Pons (tissue), 1 donor: ENCODE results near the gene PIGR.

Experiments
- DNase-seq: peaks from one replicate; pipeline ENCODE4 v3.0.0-alpha.2; 2016; ENCODE audit warnings: low spot score

The PIGR gene

GRCh38 chr1:206960676-206961386, 14.6 kb upstream of the PIGR start:
- no peak for DNase-seq

GRCh38 chr1:206958144-206958543, 11.9 kb upstream of the PIGR start:
- no peak for DNase-seq

GRCh38 chr1:206957639-206958038, 11.4 kb upstream of the PIGR start:
- no peak for DNase-seq

- DNase-seq: no peak
Measured at GRCh38 chr1:206955476-206956451, 9.5 kb upstream of the PIGR start.

GRCh38 chr1:206954459-206955342, 8.4 kb upstream of the PIGR start:
- no peak for DNase-seq

GRCh38 chr1:206953626-206954025, 7.4 kb upstream of the PIGR start:
- no peak for DNase-seq

DNA sequence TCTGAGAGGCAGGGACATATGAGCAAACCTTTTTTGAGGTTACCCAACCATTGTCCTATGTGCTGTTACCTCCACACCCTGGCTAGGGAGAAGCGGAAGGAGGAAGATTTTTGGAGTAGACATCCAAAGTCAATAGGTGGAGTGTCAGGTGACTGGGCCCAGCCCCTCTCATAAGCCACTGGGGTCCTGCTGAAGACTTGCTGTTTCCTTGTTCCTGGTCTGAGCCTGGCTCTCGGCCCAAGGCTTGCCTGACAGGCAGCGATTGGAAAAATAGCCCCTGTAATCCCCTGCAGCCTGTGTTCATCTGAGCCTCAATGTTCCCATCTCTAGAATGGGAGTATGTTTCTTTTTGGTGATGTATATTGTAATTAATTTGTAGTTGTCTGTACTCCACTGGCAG, 6.9 kb upstream of the PIGR start:
- no peak for DNase-seq

GRCh38 chr1:206952171-206952570, 5.9 kb upstream of the PIGR start:
- DNase-seq: no peak

DNA sequence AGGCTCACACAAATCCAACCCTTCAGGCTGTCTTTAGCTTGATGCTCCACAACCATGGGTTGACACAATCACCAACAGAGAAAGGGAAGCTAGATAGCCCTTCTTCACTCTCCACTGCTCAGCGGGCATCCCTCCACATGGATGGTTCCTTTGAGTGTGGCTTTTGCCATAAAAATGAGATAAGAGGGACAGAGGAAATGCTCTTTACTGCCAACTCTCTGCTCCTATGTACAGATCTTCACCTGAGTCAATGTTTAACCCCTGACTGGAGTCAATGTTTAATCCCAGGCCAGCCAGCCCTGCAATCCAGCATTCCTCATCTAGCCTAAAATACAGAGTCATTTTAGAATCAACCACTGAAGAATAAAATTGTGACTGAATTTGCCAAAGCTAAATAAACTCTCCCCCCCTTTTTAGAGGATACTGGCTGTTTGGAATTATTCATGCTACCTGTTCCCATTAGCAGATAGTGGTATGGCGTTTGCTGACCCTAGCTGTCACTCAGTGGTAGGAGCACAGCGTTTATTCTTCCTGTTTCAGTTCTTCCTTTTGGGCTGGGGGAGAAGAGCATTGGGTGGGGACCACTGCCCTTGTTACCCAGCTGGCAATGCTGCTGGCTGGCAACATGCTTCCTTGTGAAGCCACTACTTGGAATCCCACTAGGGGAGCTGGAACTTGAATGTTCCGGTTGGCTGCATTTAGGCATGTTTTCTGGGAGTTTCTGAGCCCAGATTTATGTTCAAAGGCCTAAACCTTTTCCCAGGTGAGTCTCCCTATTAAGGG, 5.2 kb upstream of the PIGR start:
- DNase-seq: no peak

- no peak for DNase-seq
Measured at GRCh38 chr1:206949641-206950040, 3.4 kb upstream of the PIGR start.

DNA sequence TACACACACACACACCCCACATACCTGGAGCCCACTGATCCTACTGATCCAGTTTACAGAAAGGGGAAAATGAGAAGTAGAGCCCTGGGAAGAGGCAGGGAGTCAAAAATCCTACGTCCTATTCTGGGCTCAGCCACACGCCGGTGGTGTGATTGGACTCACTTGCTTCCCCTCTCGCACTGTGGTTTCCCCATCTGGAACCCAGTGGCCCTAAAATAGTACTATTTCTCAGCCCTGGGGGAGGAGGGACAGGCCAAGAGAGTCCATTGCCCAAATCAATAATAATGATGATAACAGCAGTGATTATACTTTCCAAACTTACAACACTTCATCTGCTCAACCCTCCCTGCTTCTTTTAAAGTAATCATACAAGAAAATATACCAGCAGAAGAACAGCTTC, 2.9 kb upstream of the PIGR start:
- DNase-seq: peak; percentile 70

DNA sequence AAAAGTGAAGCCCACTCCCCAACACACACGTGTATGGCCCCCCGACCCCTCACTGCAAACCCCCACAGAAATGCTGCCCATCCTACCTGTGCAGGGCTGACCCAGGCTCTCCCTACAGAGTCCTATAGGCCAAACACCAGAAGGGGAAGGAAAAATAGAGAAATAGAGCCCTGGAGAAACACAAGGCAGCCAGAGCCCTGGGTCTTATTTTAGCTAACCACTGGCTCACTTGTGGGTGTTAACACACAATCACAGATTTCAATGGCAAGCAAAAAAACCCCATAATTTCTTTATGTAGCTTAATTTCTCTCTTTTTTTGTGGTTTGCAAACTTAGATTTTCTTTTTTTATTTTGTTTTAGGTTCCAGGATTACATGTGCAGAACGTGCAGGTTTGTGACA, 989 bp upstream of the PIGR start:
- peak; percentile 46 for DNase-seq

GRCh38 chr1:206945779-206946178, 487 bp downstream of the PIGR start:
- no peak for DNase-seq

DNA sequence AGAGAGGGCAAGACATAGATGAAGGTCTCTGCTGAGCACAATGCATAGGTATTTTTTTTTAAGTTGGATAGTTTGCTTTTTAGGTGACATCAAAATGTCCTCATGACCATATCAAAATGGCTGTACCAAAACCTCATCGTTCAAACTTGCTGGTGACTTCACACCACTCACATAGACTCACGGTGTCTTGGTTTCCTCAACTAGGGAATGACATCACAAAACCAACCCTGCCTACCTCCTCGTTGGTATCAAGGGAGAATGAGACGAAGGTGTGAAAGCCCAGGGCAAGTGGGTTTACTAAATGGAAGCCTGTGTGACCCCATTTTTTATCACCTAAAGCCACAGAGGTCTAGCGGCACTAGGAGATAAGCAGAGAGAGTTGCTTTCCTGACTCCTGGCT, 1.6 kb downstream of the PIGR start:
- no peak for DNase-seq

GRCh38 chr1:206941766-206942418, 4.4 kb downstream of the PIGR start:
- DNase-seq: no peak

DNA sequence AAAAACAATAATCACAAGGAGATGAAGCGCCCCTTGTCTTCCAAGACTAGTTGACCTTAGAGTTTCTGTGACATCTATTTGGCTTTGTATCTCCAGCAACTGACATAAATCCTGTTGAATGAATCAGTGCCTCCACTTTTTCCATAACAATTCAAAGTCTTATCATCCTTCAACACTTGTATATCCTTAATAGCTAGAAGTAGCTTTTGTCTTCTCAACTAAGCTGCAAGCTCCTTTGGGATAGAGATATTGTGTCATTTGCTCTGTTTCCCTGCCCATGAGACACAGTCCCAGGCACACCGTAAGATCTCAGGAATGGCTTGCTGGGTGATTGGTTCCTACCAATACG, 5.7 kb downstream of the PIGR start:
- no peak for DNase-seq

GRCh38 chr1:206939841-206940587, 6.3 kb downstream of the PIGR start:
- DNase-seq: no peak

DNA sequence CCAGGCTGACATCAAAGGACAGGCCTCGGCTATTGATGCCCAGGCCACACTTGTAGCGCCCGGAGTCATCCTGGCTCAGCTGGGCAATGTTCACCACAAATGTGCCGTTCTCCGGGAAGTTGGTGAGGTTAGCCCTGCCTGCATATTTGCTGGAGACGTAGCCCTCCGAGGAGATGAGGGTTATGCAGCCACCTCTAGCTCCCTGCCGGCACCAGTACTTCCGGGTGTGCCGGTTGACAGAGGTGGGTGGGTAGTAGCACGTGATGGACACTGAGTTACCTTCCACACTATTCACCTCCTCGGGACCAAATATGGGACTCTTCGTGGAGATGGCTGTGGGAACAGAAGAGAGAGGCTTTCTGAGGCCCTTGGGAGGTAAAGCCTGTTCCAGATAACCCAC, 7.1 kb downstream of the PIGR start:
- DNase-seq: no peak

GRCh38 chr1:206937425-206937824, 8.8 kb downstream of the PIGR start:
- DNase-seq: peak; percentile 51

DNA sequence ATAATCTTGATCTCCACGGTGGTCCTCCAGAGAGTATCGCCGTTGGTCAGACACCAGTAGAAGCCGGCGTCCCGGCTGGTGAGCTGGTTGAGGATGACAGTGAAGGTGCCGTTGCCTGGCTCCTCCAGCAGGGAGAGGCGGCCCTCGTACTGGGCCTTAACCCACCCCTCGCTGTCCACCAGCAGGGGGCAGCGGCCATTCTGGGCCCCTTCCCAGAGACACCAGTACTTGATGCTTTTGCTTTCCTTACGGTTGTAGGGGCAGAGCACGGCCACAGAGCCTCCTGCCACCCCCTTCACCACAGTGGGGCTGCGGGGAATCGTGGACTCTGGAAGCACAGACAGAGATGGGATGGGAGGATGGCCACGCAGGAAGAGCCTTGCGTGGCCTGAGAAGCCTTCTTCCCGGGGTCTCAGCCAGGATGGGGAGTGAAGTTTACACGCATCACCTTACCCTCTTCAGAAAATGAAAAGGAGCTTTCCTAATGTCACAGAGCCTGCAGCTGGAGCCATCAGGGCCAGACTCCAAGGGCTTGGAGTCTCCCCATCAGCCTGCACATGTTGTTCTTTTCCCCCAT, 10.7 kb downstream of the PIGR start:
- no peak for DNase-seq
